ENCODE data around the gene DACT1. TPM values are rescaled to one million over a fixed set of nuclear protein-coding genes. Genes with fewer than 3 reads are reported as not detected.

Gene DACT1
- total RNA-seq, 2 donors from 2014 or later, result 3.5 to 21.2 TPM

GRCh38 chr14:58662759-58663158, 25.0 kb downstream of the DACT1 start:
- no peak overlapping the region for H3K4me3 ChIP-seq
- no peak for TF ChIP-seq CTCF (IDR thresholded peaks at IDR 0.05)
- H3K27me3 ChIP-seq, result no peaks in the 10 kb centered on the region
- H3K4me1 ChIP-seq, result peaks cover 0 to 4% of the 10 kb centered on the region in 2 donors
- no peaks in the 10 kb centered on the region for H3K36me3 ChIP-seq
- no peak for DNase-seq (ENCODE audit: low spot score)
- no peaks in the 10 kb centered on the region for H3K9me3 ChIP-seq
- H3K27ac ChIP-seq, result peak overlapping the region in 1 of 2 donors; percentile 59

GRCh38 chr14:58663494-58664111, 25.8 kb downstream of the DACT1 start:
- Histone ChIP-seq H3K27ac (peak overlapping the region in 1 of 2 donors; percentile 59), H3K36me3 (no peaks in the 10 kb centered on the region), H3K27me3 (no peaks in the 10 kb centered on the region), H3K4me3 (no peak overlapping the region), H3K9me3 (no peaks in the 10 kb centered on the region), H3K4me1 (peaks cover 0 to 12% of the 10 kb centered on the region in 2 donors)
- no peak for TF ChIP-seq CTCF (IDR thresholded peaks at IDR 0.05)
- DNase-seq (ENCODE audit: low spot score), result no peak

- Histone ChIP-seq H3K27ac (no peak overlapping the region), H3K4me3 (no peak overlapping the region), H3K9me3 (no peaks in the 10 kb centered on the region), H3K4me1 (peaks cover 0 to 22% of the 10 kb centered on the region in 2 donors), H3K27me3 (no peaks in the 10 kb centered on the region), H3K36me3 (no peaks in the 10 kb centered on the region)
- TF ChIP-seq CTCF (IDR thresholded peaks at IDR 0.05), result no peak
- no peak for DNase-seq (ENCODE audit: low spot score)
Measured at GRCh38 chr14:58665773-58666500, 28.2 kb downstream of the DACT1 start.

- H3K4me1 ChIP-seq, result peaks cover 0 to 22% of the 10 kb centered on the region in 2 donors
- no peaks in the 10 kb centered on the region for H3K9me3 ChIP-seq
- H3K4me3 ChIP-seq, result no peak overlapping the region
- no peaks in the 10 kb centered on the region for H3K36me3 ChIP-seq
- no peak overlapping the region for H3K27ac ChIP-seq
- H3K27me3 ChIP-seq, result no peaks in the 10 kb centered on the region
- no peak for DNase-seq (ENCODE audit: low spot score)
- no peak for TF ChIP-seq CTCF (IDR thresholded peaks at IDR 0.05)
Measured at GRCh38 chr14:58666737-58667136, 29.0 kb downstream of the DACT1 start.

GRCh38 chr14:58667900-58668299, 30.1 kb downstream of the DACT1 start:
- no peaks in the 10 kb centered on the region for H3K36me3 ChIP-seq
- no peak for TF ChIP-seq CTCF (IDR thresholded peaks at IDR 0.05)
- H3K4me3 ChIP-seq, result no peak overlapping the region
- peak overlapping the region in 1 of 2 donors; percentile 73 for H3K27ac ChIP-seq
- no peak for DNase-seq (ENCODE audit: low spot score)
- no peaks in the 10 kb centered on the region for H3K9me3 ChIP-seq
- no peaks in the 10 kb centered on the region for H3K27me3 ChIP-seq
- H3K4me1 ChIP-seq, result peaks cover 0 to 22% of the 10 kb centered on the region in 2 donors

Data from right atrium auricular region (tissue), 2 donors.